Activated CD4-positive, alpha-beta T cell treated with anti-CD3 and anti-CD28 coated beads for 4 hours (primary cell): Measurements from ENCODE around the gene ZC3H15.

ENCODE experiments used
- DNase-seq, 2 donors: peaks; one replicate each; pipeline ENCODE4 v3.0.0-alpha.2; 2020

ZC3H15 gene

DNA sequence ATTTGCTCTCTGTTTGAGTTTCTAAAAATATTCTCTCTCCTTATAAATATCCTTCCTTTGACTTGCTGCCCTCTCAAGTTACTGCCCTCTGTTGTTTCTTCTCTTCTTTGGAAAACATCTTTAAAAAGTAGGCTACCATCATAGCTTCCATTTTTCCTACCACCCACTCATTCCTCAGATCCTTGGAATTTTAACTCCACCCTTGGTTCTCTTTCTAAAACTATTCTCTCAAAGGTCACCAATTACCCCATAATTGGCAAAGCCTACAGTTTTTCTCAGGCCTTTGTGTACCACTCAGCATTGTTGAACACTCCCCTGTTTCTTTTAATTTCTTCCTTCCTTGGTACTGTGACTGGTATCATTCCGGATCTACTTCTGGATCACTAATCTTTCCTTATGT lies 60.8 kb downstream of the ZC3H15 start:
- no peak for DNase-seq

- no peak for DNase-seq
Observed at GRCh38 chr2:186551323-186552050, 65.4 kb downstream of the ZC3H15 start.

DNA sequence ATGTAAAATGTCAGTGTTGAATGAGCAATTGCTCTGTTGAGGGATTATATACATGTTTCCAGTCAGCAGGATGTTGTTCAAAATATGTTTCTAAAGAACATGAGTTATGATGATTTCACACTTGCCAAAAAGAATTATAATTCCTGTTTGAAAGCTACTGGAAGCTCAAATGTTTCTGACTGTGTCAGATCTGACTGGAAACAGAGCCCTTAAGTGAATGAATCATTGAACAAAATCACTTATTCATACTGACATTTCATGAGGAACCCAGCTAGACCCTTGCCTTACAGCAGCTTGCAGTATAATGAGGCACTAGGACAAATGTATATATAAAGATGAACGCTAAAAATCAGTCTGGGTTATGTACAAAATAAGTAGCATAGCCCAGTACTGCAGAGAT lies 68.4 kb downstream of the ZC3H15 start:
- no peak for DNase-seq

GRCh38 chr2:186554850-186555671 lies 69.0 kb downstream of the ZC3H15 start:
- no peak for DNase-seq

GRCh38 chr2:186558512-186559276 lies 72.6 kb downstream of the ZC3H15 start:
- DNase-seq = no peak
